NCI-H748 treated with DMSO at 0.1 percent for 48 hours (cell line): ENCODE results near the gene CNTFR.

Source experiments
- DNase-seq: peaks from one replicate; lab custom pipeline; 2025; lab: John Stamatoyannopoulos, UW

Gene CNTFR

DNA sequence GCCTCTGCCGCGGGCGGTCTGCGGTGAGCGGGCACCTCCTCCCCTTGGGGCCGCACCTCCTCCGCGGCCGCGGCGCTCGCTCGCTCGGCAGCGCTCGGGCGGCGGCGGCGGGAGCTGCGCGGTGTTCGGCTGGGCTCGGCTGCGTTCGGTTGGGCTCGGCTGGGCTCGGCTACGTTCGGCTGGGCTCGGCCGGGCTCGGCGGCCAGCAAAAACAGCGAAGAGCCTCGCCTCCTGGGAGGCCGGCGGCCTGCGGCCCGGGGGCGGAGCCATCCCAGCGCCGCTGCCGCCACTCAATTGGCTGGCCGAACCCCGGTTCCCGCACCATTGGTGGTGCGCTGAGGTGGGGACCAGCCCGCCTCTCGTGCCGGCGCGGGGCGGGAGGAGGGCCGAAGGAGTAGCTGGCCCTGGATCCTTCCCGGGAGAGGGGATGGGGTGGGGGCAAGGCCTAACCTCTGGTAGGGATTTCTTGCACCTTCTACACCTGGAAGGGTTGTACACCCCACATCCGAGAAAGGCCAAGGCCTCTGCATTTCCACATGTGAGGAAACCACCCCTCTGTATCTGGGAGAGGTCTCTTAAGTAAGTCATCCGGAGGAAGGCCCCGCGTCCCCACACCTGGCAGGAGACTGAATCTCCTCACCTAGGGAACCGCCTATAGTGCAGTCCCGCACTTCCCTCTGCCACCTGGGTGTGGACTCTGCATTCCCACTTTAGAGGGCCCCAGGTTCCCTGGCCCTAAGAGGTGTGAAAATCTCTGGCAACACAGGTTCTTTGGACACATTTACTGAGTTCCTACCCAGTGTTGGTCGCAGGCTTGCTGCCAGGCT lies 66.3 kb downstream of the CNTFR start, which contains the start of gene ENHO:
Gene ENHO (minus strand): TSS at position 20 of the 827 bp plus-strand sequence. CDS start 1,295 bp downstream, outside the sequence.
- DNase-seq: peak; percentile 71

DNA sequence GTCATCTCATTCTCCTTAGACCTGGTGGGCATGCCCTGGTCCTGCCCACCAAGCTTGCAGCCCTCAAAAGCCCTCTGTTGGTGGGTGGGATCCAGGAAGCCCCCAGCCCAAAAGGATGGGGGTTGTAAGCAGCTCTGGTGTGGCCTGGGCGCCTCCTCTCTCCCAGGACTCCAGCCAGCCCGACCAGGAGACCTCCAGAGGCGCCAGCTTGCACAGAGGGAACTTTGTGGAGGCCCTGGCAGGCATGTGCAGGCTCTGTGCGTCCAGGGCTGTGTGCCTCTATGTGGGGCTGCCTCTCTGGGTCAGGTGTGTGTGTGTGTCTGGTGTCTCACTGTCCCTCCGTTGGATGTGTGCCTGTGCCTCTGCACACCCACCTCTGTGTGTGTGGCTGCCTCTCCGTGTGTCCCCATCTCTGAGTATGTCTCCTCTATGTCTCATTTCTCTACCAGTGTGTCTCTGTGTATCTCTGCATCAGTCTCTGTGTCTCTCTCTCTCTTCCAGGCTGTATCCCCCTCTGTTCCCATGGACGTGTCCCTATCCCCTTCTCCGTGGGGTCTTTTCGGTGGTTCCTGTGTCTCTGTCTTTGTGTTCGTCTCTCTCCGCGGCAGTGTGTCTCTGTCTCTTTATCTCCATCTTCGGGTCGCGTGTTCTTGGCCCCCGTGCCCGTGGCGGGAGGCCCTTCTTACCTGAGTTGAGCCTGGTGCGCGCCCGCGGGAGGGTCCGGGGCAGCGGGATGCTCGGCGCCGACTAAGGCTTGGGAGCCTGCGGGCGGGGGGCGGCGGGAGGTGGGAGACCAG lies 67.2 kb downstream of the CNTFR start:
- no peak for DNase-seq

DNA sequence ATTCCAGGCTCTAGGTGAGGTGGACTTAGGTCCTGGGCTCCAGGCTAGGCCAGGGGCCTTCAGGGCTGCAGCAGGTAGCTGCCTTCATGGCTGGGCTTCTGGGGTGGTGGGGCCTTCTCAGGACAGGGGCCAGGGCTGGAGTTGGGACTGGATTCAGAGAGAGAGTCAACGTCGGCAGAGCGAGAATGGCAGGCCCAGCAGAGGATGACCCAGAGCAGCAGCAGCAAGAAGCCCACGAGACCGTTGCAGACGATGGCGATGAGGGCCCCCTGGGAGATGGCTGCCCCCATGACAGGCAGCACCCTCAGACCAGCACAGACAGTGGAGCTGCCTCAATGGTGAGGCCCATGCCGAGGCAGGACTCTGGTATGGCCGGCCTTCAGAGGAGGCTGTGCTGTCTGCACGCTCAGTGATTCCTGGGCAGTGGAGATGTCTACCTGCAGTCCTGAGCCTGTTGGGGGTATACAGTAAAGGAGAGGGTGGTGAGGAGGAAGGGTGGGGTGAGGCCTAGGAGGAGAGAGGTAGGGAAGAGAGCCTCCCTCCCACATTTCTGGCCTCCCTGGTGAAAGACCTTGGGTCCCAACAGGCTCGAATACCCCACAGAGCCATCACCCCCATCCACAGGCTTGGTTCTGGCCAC lies 68.0 kb downstream of the CNTFR start:
- no peak for DNase-seq

DNA sequence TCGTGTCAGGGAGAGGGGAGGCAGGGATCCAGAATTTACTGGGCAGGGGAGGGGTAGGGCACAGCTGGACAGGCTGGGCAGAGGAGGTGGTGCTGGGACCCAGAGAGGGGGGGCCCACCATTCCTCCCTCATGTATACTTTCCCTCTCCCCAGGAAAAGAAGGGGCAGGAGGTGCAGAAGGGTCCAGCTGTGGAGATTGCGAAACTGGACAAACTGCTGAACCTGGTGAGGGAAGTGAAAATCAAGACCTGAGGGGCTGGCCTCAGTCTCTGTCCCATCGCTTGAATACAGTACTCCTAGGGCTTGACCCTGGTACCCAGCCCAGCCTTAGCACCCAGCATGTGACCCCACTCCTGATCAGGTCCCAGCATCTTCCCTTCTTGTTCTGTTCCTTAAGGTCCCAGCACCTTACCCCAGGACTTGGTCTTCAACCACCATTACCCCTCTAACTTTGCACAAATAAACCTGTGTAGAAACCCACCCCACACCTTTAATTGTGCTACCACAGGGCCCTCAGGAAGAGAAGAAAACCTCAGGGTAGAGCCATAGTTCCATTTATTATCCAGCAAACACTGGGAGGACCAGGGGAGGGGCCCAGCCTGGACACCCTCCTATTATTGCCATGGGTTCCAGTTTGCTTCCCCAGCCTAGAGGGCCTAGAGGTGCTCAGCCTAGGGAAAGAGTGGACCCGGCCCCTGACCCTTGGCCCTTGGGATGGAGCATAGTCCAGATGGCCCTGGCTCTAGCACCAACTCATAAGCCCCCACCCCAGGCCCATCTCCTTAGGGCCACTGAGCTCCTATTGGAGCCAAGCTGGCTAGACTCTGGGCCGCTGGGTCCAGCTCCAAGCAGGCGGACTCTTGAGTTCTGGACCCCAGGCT lies 68.8 kb downstream of the CNTFR start:
- no peak for DNase-seq

DNA sequence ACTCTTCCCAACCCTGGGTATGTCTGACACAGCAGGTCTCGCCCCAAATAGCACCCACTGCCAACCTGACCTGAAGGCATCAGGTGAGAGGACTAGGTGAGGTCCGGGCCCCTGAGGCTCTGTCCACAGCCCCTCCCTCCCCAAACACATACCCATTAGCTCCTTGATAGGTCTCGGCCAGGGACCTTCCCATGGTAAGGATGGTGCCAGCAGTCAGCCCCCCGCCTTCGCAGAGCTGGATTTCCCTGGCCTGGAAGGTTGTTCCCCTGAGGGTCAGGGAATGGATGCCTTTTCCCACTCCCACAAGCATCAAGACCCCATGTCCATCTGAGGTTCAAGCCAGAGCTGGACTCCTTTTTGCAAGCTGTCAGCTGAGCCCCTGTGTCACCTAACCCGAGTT lies 69.4 kb downstream of the CNTFR start:
- no peak for DNase-seq

DNA sequence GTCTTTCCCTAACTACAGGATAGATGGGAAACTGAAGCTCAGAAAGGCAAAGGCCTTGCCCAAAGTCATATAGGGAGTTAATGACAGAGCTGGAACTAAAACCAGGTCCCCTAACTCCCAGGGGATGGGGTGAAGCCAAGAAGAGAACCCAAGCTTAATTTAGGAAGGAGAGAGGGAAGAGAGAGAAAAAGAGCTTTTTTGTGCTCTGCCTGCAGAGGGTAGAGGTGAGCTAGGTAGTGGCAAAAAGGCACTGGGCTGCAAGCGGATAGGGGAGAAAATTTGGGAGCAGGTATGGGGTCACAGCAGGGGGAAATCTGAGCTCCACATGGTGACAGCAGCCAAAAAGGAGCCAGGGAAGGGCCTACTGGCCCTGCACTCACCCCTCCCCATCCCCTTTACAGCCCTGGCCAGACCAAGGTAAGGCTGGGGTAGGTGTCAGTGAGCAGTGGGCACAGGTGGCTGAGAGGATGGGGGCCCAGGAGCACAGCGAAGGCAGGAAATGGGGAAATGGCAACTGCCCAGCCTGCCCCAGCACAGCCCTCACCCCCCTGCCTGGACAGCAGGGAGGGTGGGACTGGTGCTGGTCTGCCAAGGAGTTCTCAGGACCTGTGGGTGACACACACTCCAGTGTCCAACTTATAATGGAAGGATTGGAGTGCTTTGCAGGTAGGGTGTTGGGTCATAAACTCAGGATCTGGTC lies 70.1 kb downstream of the CNTFR start:
- no peak for DNase-seq

DNA sequence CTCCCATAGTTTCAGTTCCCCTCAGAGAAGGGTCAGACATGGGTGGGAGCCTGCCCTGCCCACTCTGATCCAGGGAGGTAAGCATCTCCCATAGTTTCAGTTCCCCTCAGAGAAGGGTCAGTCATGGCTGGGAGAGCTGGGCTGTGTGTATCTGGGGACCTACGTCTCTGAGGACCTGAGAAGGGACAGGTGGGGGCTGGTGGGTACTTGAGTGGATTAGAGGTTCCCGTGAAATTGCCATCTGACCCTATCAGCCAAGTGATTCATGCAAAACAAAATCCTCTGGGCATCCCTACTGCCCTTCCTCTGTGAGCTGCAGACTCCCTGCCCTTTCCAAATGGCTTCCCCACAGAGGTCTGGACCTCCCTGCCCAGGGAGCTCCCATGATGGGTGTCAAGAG lies 70.6 kb downstream of the CNTFR start:
- no peak for DNase-seq

DNA sequence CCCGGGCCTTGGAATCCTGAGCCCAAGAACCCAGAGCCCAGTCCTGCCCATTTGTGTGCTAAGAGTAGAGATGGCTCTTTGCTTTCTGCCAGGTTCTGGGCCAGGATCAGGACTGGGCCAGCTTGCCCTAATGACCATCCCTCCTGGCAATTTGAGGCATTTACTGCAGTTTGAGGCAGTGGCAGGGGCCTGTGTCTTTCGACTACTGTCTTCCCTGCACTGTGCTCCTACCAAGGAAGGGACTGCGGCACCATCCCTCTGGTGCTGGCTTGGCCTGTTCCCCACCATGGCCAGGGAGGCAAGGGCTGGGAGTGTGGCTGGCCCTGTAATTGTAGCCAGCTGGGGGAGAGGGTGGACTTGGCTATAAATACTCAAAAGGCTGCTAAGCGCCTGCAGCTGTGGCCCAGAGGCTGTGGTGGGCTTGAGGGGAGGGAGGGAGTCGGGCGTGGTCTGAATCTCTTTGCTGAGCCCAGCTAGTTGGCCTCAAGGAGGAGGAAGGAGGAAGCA lies 71.4 kb downstream of the CNTFR start:
- no peak for DNase-seq

DNA sequence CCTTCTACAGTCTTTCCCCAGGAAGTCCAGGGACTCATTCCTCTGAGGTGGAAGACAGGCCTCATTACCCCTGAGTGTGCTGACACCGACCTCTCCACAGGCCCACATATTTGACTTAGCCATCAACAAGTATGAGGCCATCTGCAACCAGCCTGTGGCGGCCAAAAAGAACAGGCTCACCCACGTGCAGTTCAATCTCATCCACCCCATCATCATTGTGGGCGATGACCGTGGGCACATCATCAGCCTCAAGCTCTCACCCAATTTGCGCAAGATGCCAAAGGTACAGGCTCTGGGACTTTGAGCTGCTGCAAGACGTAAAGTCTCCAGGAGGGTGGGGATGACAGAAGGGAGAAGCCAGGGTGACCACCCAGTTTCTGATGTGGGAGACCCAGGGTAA lies 72.3 kb downstream of the CNTFR start:
- DNase-seq: no peak

DNA sequence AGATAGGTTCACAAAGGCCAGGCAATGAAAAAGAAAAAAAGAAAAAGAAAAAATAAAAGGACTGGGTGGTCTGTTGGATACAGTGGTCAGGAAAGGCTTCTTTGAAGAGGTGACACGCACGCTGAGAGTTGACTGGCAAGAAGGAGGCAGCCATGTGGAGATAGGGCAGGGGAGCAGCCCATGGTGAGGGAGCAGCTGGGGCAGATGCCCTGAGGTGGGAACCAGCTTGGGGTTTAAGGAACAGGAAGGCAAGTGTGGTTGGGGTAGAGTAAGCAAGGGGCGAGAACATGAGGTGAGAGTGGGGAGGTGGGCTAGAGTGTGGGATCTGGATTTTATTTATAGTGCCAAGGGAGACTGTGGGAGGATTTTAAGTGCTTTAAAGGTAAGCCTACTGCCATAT lies 73.6 kb downstream of the CNTFR start:
- DNase-seq: no peak

DNA sequence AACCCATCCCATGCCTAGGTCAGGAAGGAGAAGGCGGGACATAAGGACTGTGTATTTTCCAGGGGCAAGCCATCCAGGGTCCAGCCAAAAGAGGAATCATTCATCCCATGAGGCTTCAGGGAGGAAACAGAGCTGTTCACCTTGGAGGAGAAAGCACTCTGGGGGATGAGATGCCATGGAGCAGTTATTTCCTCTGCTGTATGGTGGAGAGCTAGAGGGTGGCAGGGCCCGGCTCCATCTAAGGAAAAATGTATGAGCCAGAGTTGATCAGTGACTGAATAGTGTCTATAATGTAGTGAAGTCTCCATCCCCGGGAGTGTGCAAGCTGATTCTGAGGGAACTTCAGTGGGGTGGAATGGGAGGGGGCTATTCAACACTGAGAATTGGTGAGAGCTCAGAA lies 74.7 kb downstream of the CNTFR start:
- no peak for DNase-seq

DNA sequence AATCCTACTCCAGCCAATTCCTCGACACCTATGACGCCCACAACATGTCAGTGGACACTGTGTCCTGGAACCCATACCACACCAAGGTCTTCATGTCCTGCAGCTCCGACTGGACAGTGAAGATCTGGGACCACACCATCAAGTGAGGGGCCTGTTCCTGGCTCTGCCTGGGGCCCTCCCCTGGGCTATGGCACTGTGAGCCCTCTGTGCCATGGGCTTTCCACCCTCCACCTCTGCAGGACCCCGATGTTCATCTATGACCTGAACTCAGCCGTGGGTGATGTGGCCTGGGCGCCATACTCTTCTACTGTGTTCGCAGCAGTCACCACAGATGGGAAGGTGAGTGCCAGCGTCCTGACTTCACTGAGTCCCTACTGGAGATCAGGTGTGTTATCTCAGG lies 75.1 kb downstream of the CNTFR start:
- DNase-seq: no peak

DNA sequence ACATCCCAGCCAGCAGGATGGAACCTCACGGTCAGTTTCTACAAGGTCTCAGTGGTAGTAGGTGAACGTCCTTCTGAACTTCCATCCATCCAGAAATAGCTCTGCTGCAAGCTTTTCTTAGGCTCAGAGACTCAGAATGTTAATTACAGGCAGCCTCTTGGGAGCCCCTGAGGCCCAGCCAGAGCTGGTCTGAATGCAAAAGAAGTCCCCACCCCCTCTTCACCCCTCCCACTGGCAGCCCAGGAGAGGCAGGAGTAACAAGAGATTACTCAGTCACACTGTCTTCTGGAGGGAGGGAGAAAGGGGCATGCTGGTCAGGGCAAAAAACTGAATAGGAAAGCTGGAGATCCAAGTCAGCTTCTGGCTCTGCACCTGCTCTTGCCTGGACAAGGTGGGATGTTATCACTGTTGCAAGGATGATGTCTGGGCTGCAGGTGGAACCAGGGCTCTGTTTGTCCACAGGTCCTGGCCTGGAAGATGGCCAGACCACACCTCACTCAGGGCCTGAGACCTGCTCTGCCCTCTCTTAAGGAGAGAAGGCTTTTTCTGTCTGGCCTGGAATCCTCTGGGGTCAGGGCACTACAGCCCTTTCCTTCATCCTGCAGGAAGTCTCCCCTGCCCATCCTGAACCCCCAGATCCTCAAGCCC lies 75.8 kb downstream of the CNTFR start:
- no peak for DNase-seq

DNA sequence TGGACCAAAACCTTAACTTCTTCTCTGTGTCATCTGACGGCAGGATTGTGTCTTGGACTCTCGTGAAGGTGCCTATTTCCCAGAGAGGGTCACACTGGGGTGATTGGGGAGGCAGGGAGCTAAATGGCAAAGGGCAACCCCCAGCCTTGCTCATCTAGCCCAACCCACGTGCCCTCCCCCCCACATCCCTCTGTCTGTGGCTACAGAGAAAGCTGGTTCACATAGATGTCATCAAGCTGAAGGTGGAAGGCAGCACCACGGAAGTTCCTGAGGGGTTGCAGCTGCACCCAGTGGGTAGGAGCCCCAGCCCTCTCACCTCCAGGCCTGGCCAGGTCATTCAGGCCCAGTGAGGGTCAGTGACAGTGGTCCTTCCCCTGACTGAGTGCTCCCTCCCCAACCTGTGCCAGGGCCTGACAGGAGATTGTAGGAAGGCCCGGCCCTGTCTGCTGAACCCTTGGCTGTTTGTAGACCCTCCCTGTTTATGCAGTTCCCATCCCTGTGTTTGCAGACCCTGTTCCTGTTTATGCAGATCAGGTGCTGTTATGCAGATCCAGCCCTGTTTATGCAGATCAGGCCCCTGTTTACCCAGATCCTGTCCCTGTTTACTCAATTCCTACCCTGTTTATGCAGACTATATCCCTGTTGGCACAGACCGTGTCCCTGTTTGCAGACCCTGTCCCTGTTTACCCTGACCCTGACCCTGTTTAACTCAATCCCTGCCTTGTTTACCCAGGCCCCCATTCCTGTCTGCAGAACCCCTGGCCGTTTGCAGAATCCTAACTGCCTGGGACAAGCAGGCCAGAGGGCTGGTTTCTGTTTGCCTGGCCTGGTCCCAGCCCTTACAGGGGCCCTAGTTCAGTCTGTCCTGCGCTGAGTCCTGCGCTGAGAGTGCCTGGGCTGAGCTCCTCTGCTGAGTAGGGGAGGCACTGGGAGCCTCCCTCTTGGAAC lies 77.1 kb downstream of the CNTFR start:
- no peak for DNase-seq

DNA sequence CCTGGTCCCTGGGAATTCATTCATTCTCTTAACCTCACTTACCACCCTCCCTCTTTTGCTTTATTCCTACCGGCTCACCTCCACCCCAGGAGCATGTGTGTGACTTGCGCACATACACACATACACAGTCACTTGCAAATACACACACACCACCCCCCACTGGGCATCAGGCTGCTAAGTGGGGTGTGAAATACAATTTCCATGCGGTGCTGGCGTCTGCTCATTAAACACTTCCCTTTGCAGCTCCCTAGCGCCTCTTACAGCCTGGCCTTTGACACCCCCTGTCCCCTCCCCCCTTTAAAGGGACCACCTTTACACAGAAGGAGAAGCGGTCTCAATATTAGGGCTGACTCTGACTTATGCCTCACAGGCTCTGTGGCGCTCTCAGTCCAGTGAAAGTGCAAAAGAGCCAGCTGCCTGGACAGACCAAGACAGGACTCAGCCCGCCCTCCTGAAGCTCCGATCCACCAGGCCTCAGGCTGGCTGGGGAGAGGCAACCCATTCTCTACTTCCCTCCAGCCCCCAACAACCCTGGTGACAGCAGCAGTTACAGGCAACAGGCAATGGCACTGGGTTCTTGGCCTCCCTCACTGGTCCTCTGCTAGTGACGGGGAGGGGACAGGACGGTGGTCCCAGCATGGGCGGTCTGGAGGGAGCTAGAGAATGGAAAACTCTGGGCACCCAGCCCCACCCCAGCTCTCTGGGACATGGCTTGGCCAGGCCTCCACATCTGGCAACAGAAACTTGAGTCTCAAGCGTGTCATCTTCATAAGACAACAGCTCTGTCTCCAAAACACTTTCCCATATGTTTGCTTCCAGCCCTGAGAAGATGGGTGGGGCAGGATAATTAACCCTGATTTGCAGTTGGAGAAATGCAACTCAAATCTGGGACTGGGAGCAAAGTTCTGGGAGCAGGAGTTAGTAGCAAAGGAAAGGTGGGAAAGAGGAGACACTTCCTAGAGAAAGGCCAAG lies 78.7 kb downstream of the CNTFR start:
- DNase-seq: no peak

DNA sequence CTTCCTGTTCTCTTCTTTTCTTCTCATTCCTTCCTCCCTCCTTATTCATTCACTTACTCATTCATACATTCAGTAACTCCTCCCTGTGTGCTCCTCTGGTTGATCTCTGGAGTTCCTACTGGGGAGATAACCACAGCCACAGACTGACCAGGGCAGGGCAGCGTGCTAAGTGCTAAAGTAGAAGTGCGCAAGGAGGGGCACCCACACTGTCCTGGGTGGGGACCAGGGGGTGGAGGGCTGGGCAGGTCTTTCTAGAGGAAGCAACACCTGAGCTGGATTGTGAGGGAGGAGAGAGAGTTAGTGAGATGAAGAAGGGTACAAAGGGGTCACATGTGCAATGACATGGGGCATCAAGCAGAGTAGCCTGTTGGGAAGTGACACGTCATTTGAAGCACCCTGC lies 80.6 kb downstream of the CNTFR start:
- no peak for DNase-seq

DNA sequence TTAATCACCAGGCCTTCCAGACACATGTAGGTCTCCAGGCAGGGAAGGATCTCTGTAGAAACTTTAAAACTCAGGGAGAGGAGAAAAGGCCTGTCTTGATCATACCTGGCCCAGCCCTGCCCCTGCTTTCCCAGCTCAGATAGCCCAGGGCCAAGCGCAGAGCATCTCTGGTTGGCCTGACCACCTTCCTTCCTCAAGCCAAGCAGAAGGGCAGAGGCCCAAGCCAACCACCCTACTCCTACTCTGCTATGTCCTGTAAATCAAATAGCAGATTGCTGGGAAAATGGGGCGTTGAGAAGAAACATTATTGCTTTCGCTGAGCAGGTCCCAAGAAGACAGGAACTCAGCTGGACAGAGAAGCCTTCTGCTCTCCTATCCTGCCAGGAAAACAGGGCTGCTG lies 81.1 kb downstream of the CNTFR start:
- no peak for DNase-seq

DNA sequence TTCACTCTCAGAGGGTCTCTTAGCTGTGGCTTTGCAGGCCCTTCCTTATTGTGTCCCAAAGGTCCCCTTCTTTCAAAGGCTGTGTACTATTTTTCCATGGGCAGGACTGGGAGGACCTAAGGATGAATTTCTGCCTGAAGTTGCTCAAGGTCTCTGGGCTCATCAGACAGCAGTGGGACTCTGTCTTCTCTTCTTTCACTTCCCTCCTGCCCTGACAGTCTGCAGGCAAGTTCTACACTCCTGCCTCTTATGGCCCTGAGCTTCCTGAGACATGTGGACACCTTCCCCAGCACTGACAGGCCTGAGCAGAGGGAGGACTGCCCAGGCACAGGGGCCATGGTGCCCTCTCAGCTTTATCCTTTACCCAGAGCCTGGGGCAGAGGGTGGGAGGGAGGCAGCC lies 81.6 kb downstream of the CNTFR start:
- DNase-seq: no peak
